ENCODE results near the gene FIBCD1. TPM values are rescaled to one million over a fixed set of nuclear protein-coding genes. Genes with fewer than 3 reads are reported as not detected.

Gene FIBCD1
- total and polyA plus RNA-seq, 2 experiments from 2014 or later: 20.2 to 23.7 TPM

DNA sequence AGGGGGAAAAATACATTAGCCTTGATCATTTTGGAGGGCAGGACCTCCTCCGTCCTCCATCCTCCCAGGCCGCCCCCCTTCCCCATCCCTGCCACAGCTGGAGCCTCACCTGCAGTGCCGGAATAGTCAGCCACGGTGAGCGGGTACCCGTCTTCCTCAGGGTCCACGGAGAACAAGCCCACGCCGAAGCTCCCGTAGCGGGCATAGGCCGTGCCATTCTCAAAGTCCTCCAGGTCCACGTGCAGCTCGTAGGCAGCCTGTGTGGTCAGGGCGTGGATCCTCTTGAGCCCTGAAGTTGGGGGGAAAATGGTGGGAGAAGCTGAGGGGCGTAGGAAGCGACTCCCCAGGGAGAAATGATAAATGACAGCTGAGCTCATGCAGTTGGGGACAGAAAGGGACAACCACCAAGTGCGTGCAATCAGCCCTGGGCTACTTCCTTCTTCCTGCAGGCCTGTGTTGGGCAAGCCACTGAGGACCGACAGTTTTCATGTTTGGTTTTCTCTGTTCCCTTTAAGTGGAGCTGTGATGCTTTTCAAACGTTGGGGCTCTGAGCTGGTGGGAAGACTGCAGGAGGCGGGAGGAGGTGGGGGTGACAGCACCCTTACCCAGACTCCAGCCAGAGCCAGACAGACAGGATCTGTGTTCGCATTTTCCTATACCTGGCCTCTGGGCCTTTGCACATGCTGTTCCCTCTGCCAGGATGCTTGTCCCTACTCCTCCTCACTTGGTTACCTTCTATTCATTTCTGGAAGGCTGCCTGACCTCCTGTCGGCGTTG lies 33.7 kb downstream of the FIBCD1 start:
- Histone ChIP-seq H3K36me3 (ENCODE audit: low read depth) (no peaks in the 10 kb centered on the region), H3K9ac (no peak overlapping the region), H3K4me3 (no peak overlapping the region), H3K79me2 (ENCODE audit: insufficient read depth) (no peaks in the 10 kb centered on the region), H3K9me2 (ENCODE audit: insufficient read depth) (no peaks in the 10 kb centered on the region), H3F3A (ENCODE audit: insufficient read depth) (no peaks in the 10 kb centered on the region), H3K4me1 (ENCODE audit: insufficient read depth) (no peaks in the 10 kb centered on the region), H3K9me3 (ENCODE audit: low read depth) (no peaks in the 10 kb centered on the region), H2AFZ (no peak overlapping the region), H4K20me1 (ENCODE audit: insufficient read depth) (no peaks in the 10 kb centered on the region), H3K27ac (no peak overlapping the region), H3K4me2 (ENCODE audit: unreplicated experiment) (no peak overlapping the region), H3K27me3 (replicated peaks; ENCODE audit: insufficient read depth) (no peaks in the 10 kb centered on the region)
- DNase-seq: no peak
- 90 to 91% methylated on average over 24 of the region's 24 CpGs for WGBS, 2 experiments (ENCODE audit: low coverage in 1 of 2, low lambda C conversion rate in 2 of 2, missing lambda C conversion rate in 2 of 2)
- in situ Hi-C loops (cut with MboI): no loop called here
- TF ChIP-seq EZH2 (IDR thresholded peaks at IDR 0.05; ENCODE audit: insufficient read depth, poor library complexity, severe bottlenecking): no peak
- TF ChIP-seq EZH2phosphoT487 (IDR thresholded peaks at IDR 0.05; ENCODE audit: insufficient read depth, low read depth): no peak

DNA sequence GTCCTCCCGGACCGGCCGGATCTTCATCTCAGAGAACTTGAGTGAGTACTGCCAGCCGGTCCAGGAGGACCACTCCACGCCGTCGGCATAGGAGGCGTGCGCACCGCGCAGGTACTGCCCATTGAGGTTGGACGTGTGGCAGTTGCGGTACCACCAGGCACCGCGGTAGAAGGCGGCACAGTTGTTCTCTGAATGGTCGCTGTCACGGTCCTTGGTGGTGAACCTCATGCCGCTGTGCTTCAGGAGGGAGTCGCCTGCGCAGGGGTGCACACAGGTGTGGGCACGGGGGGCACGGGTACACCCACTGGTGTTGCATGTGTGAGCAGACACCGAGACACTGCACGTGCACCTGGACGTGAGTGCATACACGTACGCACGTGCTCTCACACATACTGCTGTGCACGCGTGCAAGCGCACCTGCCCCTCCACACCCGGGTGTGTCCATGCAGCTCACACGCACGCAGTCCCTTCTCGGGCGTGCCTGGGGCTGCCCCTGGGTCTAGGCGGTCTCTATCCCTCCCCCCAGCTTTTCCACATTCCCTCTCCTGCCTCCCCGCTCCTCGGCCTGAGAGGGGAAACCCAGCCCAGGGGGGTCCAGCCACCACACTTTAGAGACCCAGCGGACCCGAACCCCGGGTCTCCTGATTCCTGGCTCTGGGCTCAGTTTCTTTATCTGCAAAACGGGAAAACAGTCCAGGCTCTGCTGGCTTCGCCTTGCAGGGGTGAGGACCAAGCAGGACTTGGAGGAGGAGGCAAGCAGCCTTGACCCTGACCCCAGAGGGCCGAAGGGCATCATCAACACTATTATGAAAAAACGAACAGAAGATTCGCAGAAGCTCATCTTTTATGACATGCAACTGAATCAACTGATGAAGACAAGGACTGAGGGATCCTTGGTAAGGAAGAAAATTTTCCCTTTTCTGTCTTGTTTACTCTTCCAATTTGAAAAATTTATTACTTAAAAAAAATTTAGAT lies 34.7 kb downstream of the FIBCD1 start:
- H3K27ac ChIP-seq: no peak overlapping the region
- no peak overlapping the region for H3K4me2 ChIP-seq (ENCODE audit: unreplicated experiment)
- H4K20me1 ChIP-seq (ENCODE audit: insufficient read depth): no peaks in the 10 kb centered on the region
- DNase-seq: no peak
- 87 to 88% methylated on average over 47 to 48 of the region's 48 CpGs for WGBS, 2 experiments (ENCODE audit: low coverage in 1 of 2, low lambda C conversion rate in 2 of 2, missing lambda C conversion rate in 2 of 2)
- in situ Hi-C loops (cut with MboI): no loop called here
- no peak overlapping the region for H3K4me3 ChIP-seq
- H3K9me2 ChIP-seq (ENCODE audit: insufficient read depth): no peaks in the 10 kb centered on the region
- no peaks in the 10 kb centered on the region for H3K79me2 ChIP-seq (ENCODE audit: insufficient read depth)
- H3K27me3 ChIP-seq (replicated peaks; ENCODE audit: insufficient read depth): no peaks in the 10 kb centered on the region
- H3K4me1 ChIP-seq (ENCODE audit: insufficient read depth): no peaks in the 10 kb centered on the region
- no peaks in the 10 kb centered on the region for H3F3A ChIP-seq (ENCODE audit: insufficient read depth)
- H3K9me3 ChIP-seq (ENCODE audit: low read depth): no peaks in the 10 kb centered on the region
- TF ChIP-seq EZH2 (IDR thresholded peaks at IDR 0.05; ENCODE audit: insufficient read depth, poor library complexity, severe bottlenecking): no peak
- no peak for TF ChIP-seq EZH2phosphoT487 (IDR thresholded peaks at IDR 0.05; ENCODE audit: insufficient read depth, low read depth)
- H2AFZ ChIP-seq: no peak overlapping the region
- H3K9ac ChIP-seq: no peak overlapping the region
- H3K36me3 ChIP-seq (ENCODE audit: low read depth): no peaks in the 10 kb centered on the region

- Histone ChIP-seq H3K4me3 (no peak overlapping the region), H3K27ac (no peak overlapping the region), H3K79me2 (ENCODE audit: insufficient read depth) (no peaks in the 10 kb centered on the region), H4K20me1 (ENCODE audit: insufficient read depth) (no peaks in the 10 kb centered on the region), H3K36me3 (ENCODE audit: low read depth) (no peaks in the 10 kb centered on the region), H3K27me3 (replicated peaks; ENCODE audit: insufficient read depth) (no peaks in the 10 kb centered on the region), H2AFZ (no peak overlapping the region), H3K4me2 (ENCODE audit: unreplicated experiment) (no peak overlapping the region), H3K9me2 (ENCODE audit: insufficient read depth) (no peaks in the 10 kb centered on the region), H3K9me3 (ENCODE audit: low read depth) (no peaks in the 10 kb centered on the region), H3K9ac (no peak overlapping the region), H3F3A (ENCODE audit: insufficient read depth) (no peaks in the 10 kb centered on the region), H3K4me1 (ENCODE audit: insufficient read depth) (no peaks in the 10 kb centered on the region)
- 59 to 62% methylated on average over 22 to 25 of the region's 25 CpGs for WGBS, 2 experiments (ENCODE audit: low coverage in 1 of 2, low lambda C conversion rate in 2 of 2, missing lambda C conversion rate in 2 of 2)
- TF ChIP-seq EZH2phosphoT487 (IDR thresholded peaks at IDR 0.05; ENCODE audit: insufficient read depth, low read depth) (no peak), EZH2 (IDR thresholded peaks at IDR 0.05; ENCODE audit: insufficient read depth, poor library complexity, severe bottlenecking) (no peak)
- in situ Hi-C loops (cut with MboI): no loop called here
- no peak for DNase-seq
Observed at GRCh38 chr9:130903194-130904069, 35.6 kb downstream of the FIBCD1 start.
